Neuronal stem cell (in vitro differentiated cells): ENCODE data around the gene DUOX2.
A peak's percentile ranks its signal among the peaks of the same experiment; 100 is the strongest.

Source experiments
- DNase-seq: peaks from one replicate; pipeline ENCODE4 v3.0.0-alpha.2; 2013; ENCODE audit warnings: low spot score
- H2AFZ ChIP-seq: one replicate; pipeline ENCODE4 v1.6.1; 2013; ENCODE audit warnings: mild to moderate bottlenecking, low read length, inconsistent platforms
- H2AK5ac ChIP-seq: 2 replicates; pipeline ENCODE4 v1.6.1; 2013; ENCODE audit warnings: low read depth, mild to moderate bottlenecking, inconsistent platforms, low read length, moderate library complexity, mixed read lengths
- H2BK120ac ChIP-seq: 2 replicates; pipeline ENCODE4 v1.6.1; 2013; ENCODE audit warnings: low read depth, mild to moderate bottlenecking, inconsistent platforms, low read length, moderate library complexity, mixed read lengths
- H2BK12ac ChIP-seq: one replicate; pipeline ENCODE4 v1.6.1; 2013; ENCODE audit warnings: low read length, inconsistent platforms
- H2BK15ac ChIP-seq: 2 replicates; pipeline ENCODE4 v1.6.1; 2013; ENCODE audit warnings: mild to moderate bottlenecking, low read length, inconsistent platforms, mixed read lengths
- H2BK5ac ChIP-seq: one replicate; pipeline ENCODE4 v1.6.1; 2013; ENCODE audit warnings: inconsistent platforms, mild to moderate bottlenecking, low read length, moderate library complexity
- H3K14ac ChIP-seq: one replicate; pipeline ENCODE4 v1.6.1; 2013; ENCODE audit warnings: low read length, inconsistent platforms
- H3K18ac ChIP-seq: 2 replicates; pipeline ENCODE4 v1.6.1; 2013; ENCODE audit warnings: low read length, inconsistent platforms
- H3K23ac ChIP-seq: 2 replicates; pipeline ENCODE4 v1.6.1; 2013; ENCODE audit warnings: low read depth, mild to moderate bottlenecking, mixed read lengths, low read length, inconsistent platforms; ENCODE audit not compliant: poor library complexity
- H3K27ac ChIP-seq: replicated peaks from 3 replicates; pipeline ENCODE4 v1.5.1; 2013; ENCODE audit warnings: low read length, inconsistent platforms
- H3K27me3 ChIP-seq, 3 experiments: 2 replicates each; pipeline ENCODE4 v1.6.1; 2013; ENCODE audit warnings: low read length in 3 of 3, mild to moderate bottlenecking in 2 of 3, inconsistent platforms in 1 of 3, low read depth in 1 of 3, mixed read lengths in 1 of 3, moderate library complexity in 1 of 3; ENCODE audit not compliant: control insufficient read depth in 3 of 3, insufficient read depth in 3 of 3
- H3K36me3 ChIP-seq, 2 donors: replicated peaks in 1 of 2; 2 replicates each; pipeline ENCODE4 v1.6.1; 2013; ENCODE audit warnings: low read length in 2 of 2; ENCODE audit not compliant: control insufficient read depth in 2 of 2, insufficient read depth in 2 of 2
- H3K4ac ChIP-seq: 2 replicates; pipeline ENCODE4 v1.6.1; 2013; ENCODE audit warnings: inconsistent platforms, mild to moderate bottlenecking, low read length, moderate library complexity
- H3K4me1 ChIP-seq, 2 donors: 1 replicate in 1 of 2; 2 replicates in 1 of 2; pipeline ENCODE4 v1.6.1; 2013; ENCODE audit warnings: low read length in 2 of 2, low read depth in 1 of 2; ENCODE audit not compliant: control insufficient read depth in 2 of 2, insufficient read depth in 1 of 2
- H3K4me2 ChIP-seq: one replicate; pipeline ENCODE4 v1.6.1; 2013; ENCODE audit warnings: mild to moderate bottlenecking, low read length, inconsistent platforms; ENCODE audit not compliant: insufficient read depth, poor library complexity, severe bottlenecking
- H3K4me3 ChIP-seq, 2 donors: 2 replicates each; pipeline ENCODE4 v1.5.1; 2013; ENCODE audit warnings: low read length in 2 of 2, mild to moderate bottlenecking in 2 of 2, inconsistent platforms in 1 of 2, moderate library complexity in 1 of 2
- H3K79me1 ChIP-seq: one replicate; pipeline ENCODE4 v1.6.1; 2013; ENCODE audit warnings: low read depth, mild to moderate bottlenecking, inconsistent platforms, low read length, moderate library complexity
- H3K9ac ChIP-seq: one replicate; pipeline ENCODE4 v1.6.1; 2013; ENCODE audit warnings: mild to moderate bottlenecking, low read depth, low read length, inconsistent platforms; ENCODE audit not compliant: poor library complexity
- H3K9me3 ChIP-seq, 2 donors: replicated peaks in 1 of 2; 2 replicates each; pipeline versions ENCODE3 to v1.6.1; 2013; ENCODE audit warnings: low read length in 2 of 2, mild to moderate bottlenecking in 2 of 2, inconsistent platforms in 1 of 2, low read depth in 1 of 2, mixed read lengths in 1 of 2, moderate library complexity in 1 of 2; ENCODE audit not compliant: control insufficient read depth in 2 of 2, insufficient read depth in 1 of 2
- H4K8ac ChIP-seq: one replicate; pipeline ENCODE4 v1.6.1; 2013; ENCODE audit warnings: low read depth, mild to moderate bottlenecking, inconsistent platforms, low read length, moderate library complexity
- H4K91ac ChIP-seq: one replicate; pipeline ENCODE4 v1.6.1; 2013; ENCODE audit warnings: low read length, low read depth, mild to moderate bottlenecking, inconsistent platforms; ENCODE audit not compliant: poor library complexity
- WGBS, 2 donors: extraction: QIAGEN DNeasy Blood & Tissue Kit; methylation state at CpG; one replicate each; pipeline ENCODE4 v1.1.7; 2013; ENCODE audit warnings: missing lambda C conversion rate in 2 of 2, mixed read lengths in 1 of 2; ENCODE audit not compliant: insufficient read length in 2 of 2, insufficient replicate concordance in 1 of 2; ENCODE audit errors: extremely low coverage in 2 of 2; 5-methylcytosine and 5-hydroxymethylcytosine counted together

DUOX2 gene

GRCh38 chr15:45117308-45118130, 3.5 kb upstream of the DUOX2 start:
- no peak overlapping the region for H3K4ac ChIP-seq
- H2BK5ac ChIP-seq: no peak overlapping the region
- peak overlapping the region; percentile 33 to 34 for H3K4me3 ChIP-seq
- no peak overlapping the region for H2BK12ac ChIP-seq
- H3K23ac ChIP-seq: no peak overlapping the region
- H2AFZ ChIP-seq: peak overlapping the region; percentile 95
- H3K27ac ChIP-seq: no peak overlapping the region
- no peaks in the 10 kb centered on the region for H3K9me3 ChIP-seq
- no peak overlapping the region for H2BK120ac ChIP-seq
- peak overlapping the region; percentile 80 for H2AK5ac ChIP-seq
- H3K27me3 ChIP-seq: peaks cover 51 to 83% (median 62%) of the 10 kb centered on the region in 3 experiments
- H3K36me3 ChIP-seq: no peaks in the 10 kb centered on the region
- no peak overlapping the region for H3K9ac ChIP-seq
- peak overlapping the region; percentile 90 for H2BK15ac ChIP-seq
- H3K79me1 ChIP-seq: no peaks in the 10 kb centered on the region
- peak overlapping the region; percentile 47 for H3K4me2 ChIP-seq
- H3K18ac ChIP-seq: peak overlapping the region; percentile 92
- H3K4me1 ChIP-seq: peaks cover 4 to 17% of the 10 kb centered on the region in 2 donors
- no peak for DNase-seq
- WGBS, 2 donors: no CpG with 5 or more reads among the region's 33 CpGs
- no peak overlapping the region for H4K8ac ChIP-seq
- H3K14ac ChIP-seq: no peak overlapping the region
- H4K91ac ChIP-seq: no peak overlapping the region

- Histone ChIP-seq H3K9ac (no peak overlapping the region), H3K23ac (peak overlapping the region; percentile 95), H4K91ac (no peak overlapping the region), H2AK5ac (peak overlapping the region; percentile 57), H2BK5ac (no peak overlapping the region), H3K4me3 (no peak overlapping the region), H2BK120ac (peak overlapping the region; percentile 17), H3K18ac (peak overlapping the region; percentile 75), H3K9me3 (peaks cover 0 to 2% of the 10 kb centered on the region in 2 donors), H3K14ac (peak overlapping the region; percentile 83), H3K4ac (no peak overlapping the region), H3K27ac (no peak overlapping the region), H3K36me3 (no peaks in the 10 kb centered on the region), H3K4me1 (peaks cover 4 to 21% of the 10 kb centered on the region in 2 donors), H4K8ac (no peak overlapping the region), H2BK12ac (no peak overlapping the region), H3K4me2 (peak overlapping the region; percentile 38), H3K27me3 (peaks cover 59 to 87% (median 68%) of the 10 kb centered on the region in 3 experiments), H2AFZ (no peak overlapping the region), H3K79me1 (no peaks in the 10 kb centered on the region), H2BK15ac (no peak overlapping the region)
- no CpG with 5 or more reads among the region's 65 CpGs for WGBS, 2 donors
- DNase-seq: no peak
Observed at GRCh38 chr15:45116482-45117307, 2.7 kb upstream of the DUOX2 start.

- Histone ChIP-seq H3K27ac (no peak overlapping the region), H3K18ac (peak overlapping the region; percentile 42), H3K4me3 (no peak overlapping the region), H3K9me3 (peaks cover 0 to 2% of the 10 kb centered on the region in 2 donors), H4K91ac (no peak overlapping the region), H4K8ac (no peak overlapping the region), H3K4me1 (peaks cover 4 to 22% of the 10 kb centered on the region in 2 donors), H3K36me3 (no peaks in the 10 kb centered on the region), H2AFZ (no peak overlapping the region), H3K27me3 (peaks cover 61 to 87% (median 73%) of the 10 kb centered on the region in 3 experiments), H3K23ac (no peak overlapping the region), H2BK15ac (no peak overlapping the region), H3K9ac (peak overlapping the region; percentile 3), H3K4ac (no peak overlapping the region), H3K79me1 (no peaks in the 10 kb centered on the region), H3K14ac (no peak overlapping the region), H2AK5ac (peak overlapping the region; percentile 57), H2BK12ac (no peak overlapping the region), H2BK120ac (peak overlapping the region; percentile 17), H3K4me2 (peak overlapping the region; percentile 14), H2BK5ac (no peak overlapping the region)
- no peak for DNase-seq
- no CpG with 5 or more reads among the region's 19 CpGs for WGBS, 2 donors
Observed at GRCh38 chr15:45116006-45116481, 2.1 kb upstream of the DUOX2 start.
